8988T (cell line): ENCODE data around the gene MRPL55.

Source experiments
- DNase-seq: peaks from one replicate; pipeline ENCODE4 v3.0.0; 2011

MRPL55 gene

GRCh38 chr1:228082918-228083870 is 25.9 kb downstream of the MRPL55 start:
- no peak for DNase-seq

- peak; percentile 96 for DNase-seq
Measured at GRCh38 chr1:228082214-228082917, 26.7 kb downstream of the MRPL55 start, which contains the start of gene ARF1. ARF1 (plus strand) TSS chr1:228082708; CDS start chr1:228097115, 14,407 bp downstream.

- DNase-seq, result no peak
Measured at GRCh38 chr1:228081578-228082213, 27.4 kb downstream of the MRPL55 start.

GRCh38 chr1:228081144-228081543 is 28.0 kb downstream of the MRPL55 start:
- no peak for DNase-seq

- DNase-seq, result no peak
Measured at GRCh38 chr1:228079601-228080263, 29.4 kb downstream of the MRPL55 start.

- no peak for DNase-seq
Measured at GRCh38 chr1:228079013-228079412, 30.1 kb downstream of the MRPL55 start.

- peak; percentile 4 for DNase-seq
Measured at GRCh38 chr1:228077565-228078330, 31.4 kb downstream of the MRPL55 start.

GRCh38 chr1:228076796-228077430 is 32.2 kb downstream of the MRPL55 start:
- DNase-seq, result peak; percentile 4

- no peak for DNase-seq
Measured at GRCh38 chr1:228075801-228076271, 33.3 kb downstream of the MRPL55 start.

GRCh38 chr1:228074954-228075730 is 34.0 kb downstream of the MRPL55 start:
- DNase-seq, result peak; percentile 27

GRCh38 chr1:228073857-228074545 is 35.1 kb downstream of the MRPL55 start:
- DNase-seq, result peak; percentile 51

GRCh38 chr1:228073061-228073856 is 35.8 kb downstream of the MRPL55 start:
- DNase-seq, result peak; percentile 1

GRCh38 chr1:228072658-228073043 is 36.4 kb downstream of the MRPL55 start:
- no peak for DNase-seq

GRCh38 chr1:228071839-228072657 is 37.1 kb downstream of the MRPL55 start:
- no peak for DNase-seq

- DNase-seq, result no peak
Measured at GRCh38 chr1:228070851-228071250, 38.2 kb downstream of the MRPL55 start.

GRCh38 chr1:228070173-228070572 is 38.9 kb downstream of the MRPL55 start:
- DNase-seq, result no peak

GRCh38 chr1:228068359-228068758 is 40.7 kb downstream of the MRPL55 start:
- DNase-seq, result no peak
